ENCODE data around the gene CAMTA1.
"Not testable (repeated sequence)": the region's sequence is repeated elsewhere in the genome, so short reads cannot be mapped to it uniquely, and the experiment has no call there.

The CAMTA1 gene

DNA sequence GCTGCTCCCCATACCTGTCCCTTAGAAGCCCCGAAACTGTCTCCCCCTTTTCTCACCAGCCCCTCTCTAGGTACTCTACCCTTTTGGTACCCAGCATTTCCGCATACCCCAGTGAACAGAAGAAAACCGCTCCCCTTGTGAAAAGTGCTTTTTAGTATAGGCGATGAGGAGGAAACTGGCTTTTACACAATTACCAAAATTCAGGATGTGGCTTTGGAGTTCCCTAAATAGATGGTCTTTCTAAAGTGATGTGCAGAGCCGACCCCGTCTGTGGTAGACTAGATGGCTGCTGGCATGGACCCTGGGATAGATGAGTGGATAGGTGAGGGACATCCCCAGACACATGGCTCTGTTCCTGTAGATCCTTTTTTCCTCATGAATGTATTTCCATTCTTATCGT lies 996.2 kb downstream of the CAMTA1 start:
- no peak for DNase-seq

DNA sequence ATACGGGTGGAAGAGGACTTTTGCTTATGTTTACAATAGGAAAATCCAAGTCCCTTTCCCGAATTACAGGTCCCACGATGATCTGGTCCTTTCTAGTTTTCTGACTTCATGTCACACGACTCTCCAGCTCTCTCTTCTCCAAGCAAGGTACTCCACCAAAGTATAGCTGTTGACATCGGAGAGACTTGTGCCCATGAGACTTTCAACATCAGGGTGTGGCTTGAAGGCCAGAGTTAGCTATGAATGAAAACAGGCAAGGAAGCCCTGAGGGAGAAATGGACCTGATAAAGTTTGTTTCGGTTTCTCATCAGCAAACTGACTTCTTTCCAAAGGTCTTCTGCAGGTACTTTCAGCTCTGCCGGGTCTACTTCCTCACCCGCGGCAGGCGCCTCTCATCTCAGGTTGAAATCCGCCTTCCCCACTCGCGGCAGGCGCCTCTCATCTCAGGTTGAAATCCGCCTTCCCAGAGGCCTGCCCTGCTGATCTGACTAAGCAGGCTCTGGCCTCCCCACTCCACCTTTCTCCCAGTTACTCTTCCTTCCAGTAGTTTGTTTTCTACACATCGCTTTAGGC lies 996.8 kb downstream of the CAMTA1 start:
- DNase-seq: peak; percentile 18

DNA sequence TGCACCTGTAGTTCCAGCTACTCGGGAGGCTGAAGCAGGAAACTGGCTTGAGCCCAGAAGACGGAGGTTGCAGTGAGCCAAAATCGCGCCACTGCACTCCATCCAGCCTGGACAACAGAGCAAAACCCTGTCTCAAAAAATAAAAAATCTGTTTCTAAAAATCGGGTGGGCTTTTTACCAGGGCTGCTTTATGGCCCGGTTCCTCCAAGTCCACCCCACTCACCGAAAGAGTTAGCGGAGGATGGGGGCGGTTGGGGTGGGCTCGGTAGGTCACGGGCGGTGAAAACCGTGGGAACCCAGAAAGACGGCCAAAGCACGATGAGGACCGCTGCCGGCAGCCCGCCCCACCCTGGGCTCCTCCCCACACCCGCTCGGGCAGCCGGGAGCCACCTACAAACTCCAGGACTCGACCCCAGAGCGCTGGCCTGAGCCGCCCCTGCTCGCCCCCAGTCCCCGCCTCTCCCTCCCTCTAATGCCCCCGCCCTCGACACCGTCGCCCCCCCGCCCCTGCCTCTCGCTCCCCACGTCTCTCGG lies 998.0 kb downstream of the CAMTA1 start:
- DNase-seq: no peak

- DNase-seq: peak; percentile 93
Measured at GRCh38 chr1:7783826-7784491, 998.7 kb downstream of the CAMTA1 start, which contains the start of gene PER3. PER3 (plus strand) TSS chr1:7784291; CDS start chr1:7784878, 587 bp downstream.

GRCh38 chr1:7784492-7785071 lies 999.3 kb downstream of the CAMTA1 start:
- no peak for DNase-seq

- DNase-seq: no peak
Measured at GRCh38 chr1:7785108-7785507, 999.9 kb downstream of the CAMTA1 start.

DNA sequence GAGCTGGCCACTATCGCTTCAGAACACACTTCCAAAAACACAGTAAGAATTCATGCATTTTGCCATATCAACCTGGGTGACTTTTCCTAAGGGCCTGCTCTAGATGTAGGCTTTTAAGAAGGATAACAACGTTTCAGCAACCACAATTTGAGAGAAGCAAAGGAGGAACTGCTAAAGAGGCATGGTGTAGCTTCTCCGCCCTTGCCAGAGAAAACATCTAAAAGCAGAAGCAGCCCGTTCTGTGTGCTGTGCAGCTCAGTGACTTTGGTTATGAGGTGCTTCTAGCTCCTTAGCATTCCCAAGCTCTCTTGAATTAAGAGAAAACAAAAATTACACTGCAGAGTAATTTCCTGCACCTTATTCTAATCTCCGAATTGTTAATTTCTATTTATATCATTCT lies 1001.5 kb downstream of the CAMTA1 start:
- no peak for DNase-seq

DNA sequence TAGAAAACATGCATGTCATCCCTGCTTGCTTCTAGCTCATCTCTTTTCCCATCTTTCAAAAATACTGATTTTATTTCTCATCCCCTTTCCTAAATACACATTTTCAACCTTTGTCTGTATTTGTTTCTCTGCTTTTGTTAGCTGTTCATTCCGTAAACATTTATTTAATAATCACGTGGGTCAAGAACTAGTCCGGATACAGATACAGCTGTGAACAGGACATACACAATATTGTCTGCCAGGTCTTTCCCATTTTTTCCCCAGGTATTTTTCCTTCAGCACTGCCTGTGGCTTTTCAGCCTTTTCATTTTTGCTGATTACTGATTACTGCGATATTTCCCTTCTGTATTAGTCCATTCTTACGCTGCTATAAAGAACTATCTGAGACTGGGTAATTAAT lies 1004.6 kb downstream of the CAMTA1 start:
- no peak for DNase-seq

- DNase-seq: not testable (repeated sequence)
Measured at GRCh38 chr1:7791027-7791426, 1005.8 kb downstream of the CAMTA1 start.

- DNase-seq: no peak
Measured at GRCh38 chr1:7795406-7795805, 1010.2 kb downstream of the CAMTA1 start.

DNA sequence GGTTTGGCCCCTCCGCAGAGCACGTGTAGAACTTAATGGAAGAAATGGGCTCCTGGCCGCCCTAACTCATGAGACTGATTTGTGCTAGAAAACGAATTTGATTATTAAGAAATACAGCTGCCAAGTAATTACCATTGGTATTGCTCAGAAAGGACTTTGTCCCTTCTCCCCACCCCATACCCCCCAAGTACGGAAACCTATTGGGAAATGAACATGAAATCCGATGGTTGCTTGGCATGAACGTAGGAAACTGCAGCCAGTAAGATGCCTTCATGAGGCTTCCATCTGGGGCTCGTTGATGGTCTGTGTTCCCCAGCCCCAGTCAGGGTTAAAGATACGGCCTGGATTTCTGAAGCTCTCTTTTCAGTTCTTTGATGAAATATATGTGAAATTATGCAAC lies 1020.2 kb downstream of the CAMTA1 start:
- DNase-seq: no peak

DNA sequence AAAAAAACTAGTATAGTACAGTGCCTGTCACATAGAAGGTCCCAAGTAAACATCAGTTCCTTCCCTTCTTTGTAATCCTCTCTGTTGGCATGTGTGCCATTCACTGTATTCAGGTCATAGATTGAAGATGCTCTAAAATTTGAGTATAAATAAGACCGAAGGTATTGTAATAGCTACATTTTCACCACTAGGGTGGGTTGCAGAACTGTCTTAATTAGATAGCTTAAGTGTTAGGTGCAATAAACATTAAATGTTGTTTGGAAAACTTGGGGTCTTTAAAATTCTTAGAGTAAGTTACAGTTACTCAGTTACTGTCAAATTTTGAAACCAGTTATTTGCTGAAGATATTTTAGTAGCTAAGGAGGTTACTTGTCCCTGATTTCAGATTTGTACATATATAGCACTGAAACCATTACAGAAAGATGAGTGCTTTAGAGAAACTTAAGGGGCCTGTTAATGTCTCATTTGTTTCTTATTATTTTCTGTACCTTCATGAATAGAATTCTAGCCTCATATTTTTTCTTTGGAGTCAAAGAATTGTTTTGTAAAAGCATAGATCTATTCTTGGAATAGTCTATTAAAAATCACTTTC lies 1023.1 kb downstream of the CAMTA1 start:
- DNase-seq: no peak

DNA sequence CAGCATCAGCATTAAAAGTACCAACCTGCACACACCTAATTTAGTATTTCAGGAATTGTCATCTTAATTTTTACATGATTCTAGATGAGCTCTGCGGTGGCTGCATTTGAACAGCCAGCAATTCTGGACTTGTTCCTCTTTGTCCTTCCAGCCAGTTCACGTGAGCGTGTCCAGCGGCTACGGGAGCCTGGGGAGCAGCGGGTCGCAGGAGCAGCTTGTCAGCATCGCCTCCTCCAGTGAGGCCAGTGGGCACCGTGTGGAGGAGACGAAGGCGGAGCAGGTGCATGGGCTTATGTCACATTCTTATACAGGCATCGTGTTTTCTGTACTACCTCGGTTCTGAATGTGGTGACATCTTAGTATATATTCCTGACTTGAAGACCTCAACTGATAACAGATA lies 1024.5 kb downstream of the CAMTA1 start:
- no peak for DNase-seq

- no peak for DNase-seq
Measured at GRCh38 chr1:7810395-7810794, 1025.1 kb downstream of the CAMTA1 start.

- no peak for DNase-seq
Measured at GRCh38 chr1:7811476-7811875, 1026.2 kb downstream of the CAMTA1 start.

GRCh38 chr1:7813677-7814373 lies 1028.6 kb downstream of the CAMTA1 start:
- no peak for DNase-seq
